ENCODE measurements around the gene MLANA. TPM values are rescaled to one million over a fixed set of nuclear protein-coding genes. Genes with fewer than 3 reads are reported as not detected.

MLANA gene
- total and polyA plus RNA-seq, 2 donors (not counting 1 experiment from before 2014, with no cell fraction given): not detected

DNA sequence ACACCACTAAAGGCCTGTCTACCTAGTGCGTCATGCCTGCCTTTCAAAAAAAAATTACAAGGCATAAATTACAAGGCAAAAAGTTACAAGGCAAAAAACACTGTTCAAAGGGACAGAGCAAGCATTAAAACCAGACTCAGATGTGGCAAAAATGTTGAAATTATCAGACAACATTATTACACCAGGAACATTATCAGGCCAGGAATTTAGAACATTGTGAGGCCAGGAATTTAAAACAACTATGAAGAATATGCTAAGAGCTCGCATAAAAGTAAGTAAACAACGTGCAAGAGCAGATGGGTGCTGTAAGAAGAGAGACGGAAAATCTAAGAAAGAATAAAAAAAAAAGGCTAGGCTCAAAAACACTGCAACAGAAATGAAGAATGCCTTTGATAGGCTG is 18.2 kb upstream of the MLANA start:
- Histone ChIP-seq H4K20me1 (ENCODE audit: control insufficient read depth, extremely low read depth, insufficient read depth, low read length) (no peaks in the 10 kb centered on the region), H3K4me3 (replicated peaks in 1 of 4; ENCODE audit: control extremely low read depth in 1 of 4, insufficient read depth in 1 of 4, low read depth in 3 of 4, low read length in 4 of 4) (no peak overlapping the region), H2AFZ (ENCODE audit: low read length) (no peak overlapping the region), H3K4me1 (ENCODE audit: control insufficient read depth, extremely low read depth, insufficient read depth, low read length) (no peaks in the 10 kb centered on the region), H3K27me3 (ENCODE audit: control insufficient read depth, insufficient read depth, low read length) (no peaks in the 10 kb centered on the region), H3K9ac (ENCODE audit: insufficient read depth, low read length) (no peak overlapping the region), H3K36me3 (ENCODE audit: control insufficient read depth, insufficient read depth, low read length) (no peaks in the 10 kb centered on the region), H3K79me2 (ENCODE audit: control insufficient read depth, insufficient read depth, low read length) (no peaks in the 10 kb centered on the region), H3K27ac (ENCODE audit: insufficient read depth, low read length) (no peak overlapping the region), H3K9me3 (ENCODE audit: control insufficient read depth, insufficient read depth, low read depth, low read length) (no peaks in the 10 kb centered on the region), H3K4me2 (ENCODE audit: extremely low read depth, insufficient read depth, low read length) (no peak overlapping the region)
- TF ChIP-seq, protein P1, sequence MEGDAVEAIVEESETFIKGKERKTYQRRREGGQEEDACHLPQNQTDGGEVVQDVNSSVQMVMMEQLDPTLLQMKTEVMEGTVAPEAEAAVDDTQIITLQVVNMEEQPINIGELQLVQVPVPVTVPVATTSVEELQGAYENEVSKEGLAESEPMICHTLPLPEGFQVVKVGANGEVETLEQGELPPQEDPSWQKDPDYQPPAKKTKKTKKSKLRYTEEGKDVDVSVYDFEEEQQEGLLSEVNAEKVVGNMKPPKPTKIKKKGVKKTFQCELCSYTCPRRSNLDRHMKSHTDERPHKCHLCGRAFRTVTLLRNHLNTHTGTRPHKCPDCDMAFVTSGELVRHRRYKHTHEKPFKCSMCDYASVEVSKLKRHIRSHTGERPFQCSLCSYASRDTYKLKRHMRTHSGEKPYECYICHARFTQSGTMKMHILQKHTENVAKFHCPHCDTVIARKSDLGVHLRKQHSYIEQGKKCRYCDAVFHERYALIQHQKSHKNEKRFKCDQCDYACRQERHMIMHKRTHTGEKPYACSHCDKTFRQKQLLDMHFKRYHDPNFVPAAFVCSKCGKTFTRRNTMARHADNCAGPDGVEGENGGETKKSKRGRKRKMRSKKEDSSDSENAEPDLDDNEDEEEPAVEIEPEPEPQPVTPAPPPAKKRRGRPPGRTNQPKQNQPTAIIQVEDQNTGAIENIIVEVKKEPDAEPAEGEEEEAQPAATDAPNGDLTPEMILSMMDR (conservative IDR thresholded peaks at IDR 0.05 in 1 of 2, IDR thresholded peaks at IDR 0.05 in 1 of 2; ENCODE audit: low read depth in 1 of 2, low read length in 2 of 2): no peak
- no peak for TF ChIP-seq EZH2 (IDR thresholded peaks at IDR 0.05; ENCODE audit: low read length, missing control alignments)
- DNase-seq (ENCODE audit: low read depth in 2 of 2): no peak

GRCh38 chr9:5873439-5873838 is 17.2 kb upstream of the MLANA start:
- Histone ChIP-seq H3K4me2 (ENCODE audit: extremely low read depth, insufficient read depth, low read length) (no peak overlapping the region), H2AFZ (ENCODE audit: low read length) (no peak overlapping the region), H3K9me3 (ENCODE audit: control insufficient read depth, insufficient read depth, low read depth, low read length) (no peaks in the 10 kb centered on the region), H3K4me3 (replicated peaks in 1 of 4; ENCODE audit: control extremely low read depth in 1 of 4, insufficient read depth in 1 of 4, low read depth in 3 of 4, low read length in 4 of 4) (no peak overlapping the region), H3K36me3 (ENCODE audit: control insufficient read depth, insufficient read depth, low read length) (no peaks in the 10 kb centered on the region), H3K27ac (ENCODE audit: insufficient read depth, low read length) (no peak overlapping the region), H3K79me2 (ENCODE audit: control insufficient read depth, insufficient read depth, low read length) (no peaks in the 10 kb centered on the region), H3K4me1 (ENCODE audit: control insufficient read depth, extremely low read depth, insufficient read depth, low read length) (no peaks in the 10 kb centered on the region), H4K20me1 (ENCODE audit: control insufficient read depth, extremely low read depth, insufficient read depth, low read length) (no peaks in the 10 kb centered on the region), H3K27me3 (ENCODE audit: control insufficient read depth, insufficient read depth, low read length) (no peaks in the 10 kb centered on the region), H3K9ac (ENCODE audit: insufficient read depth, low read length) (no peak overlapping the region)
- TF ChIP-seq, protein P1 (conservative IDR thresholded peaks at IDR 0.05 in 1 of 2, IDR thresholded peaks at IDR 0.05 in 1 of 2; ENCODE audit: low read depth in 1 of 2, low read length in 2 of 2): no peak
- no peak for TF ChIP-seq EZH2 (IDR thresholded peaks at IDR 0.05; ENCODE audit: low read length, missing control alignments)
- no peak for DNase-seq (ENCODE audit: low read depth in 2 of 2)

DNA sequence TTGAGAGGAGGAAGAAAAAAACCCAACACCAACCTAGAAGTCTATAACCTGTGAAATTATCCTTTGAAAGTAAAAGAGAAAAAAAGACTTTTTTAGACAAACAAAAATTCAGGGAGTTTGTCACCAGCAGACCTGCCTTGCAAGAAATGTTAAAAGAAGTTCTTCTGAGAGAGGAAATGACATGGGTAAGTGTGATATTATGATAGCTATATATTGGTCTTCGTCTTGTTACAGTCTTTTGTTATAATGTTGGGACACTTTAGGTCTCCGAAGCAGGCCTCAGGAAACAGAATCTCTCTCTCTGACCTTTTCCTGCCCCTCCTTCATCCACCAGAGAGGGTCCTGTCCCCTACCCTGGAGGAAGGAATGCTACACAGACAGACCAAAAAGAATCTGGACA is 16.6 kb upstream of the MLANA start:
- Histone ChIP-seq H3K4me1 (ENCODE audit: control insufficient read depth, extremely low read depth, insufficient read depth, low read length) (no peaks in the 10 kb centered on the region), H3K4me2 (ENCODE audit: extremely low read depth, insufficient read depth, low read length) (no peak overlapping the region), H2AFZ (ENCODE audit: low read length) (no peak overlapping the region), H3K27me3 (ENCODE audit: control insufficient read depth, insufficient read depth, low read length) (no peaks in the 10 kb centered on the region), H3K79me2 (ENCODE audit: control insufficient read depth, insufficient read depth, low read length) (no peaks in the 10 kb centered on the region), H3K4me3 (replicated peaks in 1 of 4; ENCODE audit: control extremely low read depth in 1 of 4, insufficient read depth in 1 of 4, low read depth in 3 of 4, low read length in 4 of 4) (no peak overlapping the region), H4K20me1 (ENCODE audit: control insufficient read depth, extremely low read depth, insufficient read depth, low read length) (no peaks in the 10 kb centered on the region), H3K36me3 (ENCODE audit: control insufficient read depth, insufficient read depth, low read length) (no peaks in the 10 kb centered on the region), H3K9me3 (ENCODE audit: control insufficient read depth, insufficient read depth, low read depth, low read length) (no peaks in the 10 kb centered on the region), H3K9ac (ENCODE audit: insufficient read depth, low read length) (no peak overlapping the region), H3K27ac (ENCODE audit: insufficient read depth, low read length) (no peak overlapping the region)
- TF ChIP-seq, protein P1 (conservative IDR thresholded peaks at IDR 0.05 in 1 of 2, IDR thresholded peaks at IDR 0.05 in 1 of 2; ENCODE audit: low read depth in 1 of 2, low read length in 2 of 2): no peak
- no peak for TF ChIP-seq EZH2 (IDR thresholded peaks at IDR 0.05; ENCODE audit: low read length, missing control alignments)
- DNase-seq (ENCODE audit: low read depth in 2 of 2): no peak

Measured in fibroblast of lung (primary cell).